HL-60 (cell line): ENCODE data around the gene MAP2K2.

Source experiments
- CTCF ChIP-seq: IDR thresholded peaks from one replicate; pipeline ENCODE4 v1.5.1; 2011; ENCODE audit warnings: low read length, control low read depth, inconsistent platforms; ENCODE audit not compliant: insufficient read depth
- GABPA ChIP-seq: IDR thresholded peaks from 2 replicates; pipeline ENCODE4 v1.6.1; 2012; ENCODE audit warnings: low read depth
- POLR2AphosphoS5 ChIP-seq: IDR thresholded peaks from 2 replicates; pipeline ENCODE4 v1.6.1; 2012; ENCODE audit warnings: low read depth
- REST ChIP-seq: IDR thresholded peaks from 2 replicates; pipeline ENCODE4 v1.6.1; 2012; ENCODE audit warnings: low read depth; ENCODE audit not compliant: insufficient replicate concordance
- SPI1 ChIP-seq: IDR thresholded peaks from 2 replicates; pipeline ENCODE4 v1.6.1; 2012; ENCODE audit warnings: low read depth, mild to moderate bottlenecking, borderline replicate concordance

DNA sequence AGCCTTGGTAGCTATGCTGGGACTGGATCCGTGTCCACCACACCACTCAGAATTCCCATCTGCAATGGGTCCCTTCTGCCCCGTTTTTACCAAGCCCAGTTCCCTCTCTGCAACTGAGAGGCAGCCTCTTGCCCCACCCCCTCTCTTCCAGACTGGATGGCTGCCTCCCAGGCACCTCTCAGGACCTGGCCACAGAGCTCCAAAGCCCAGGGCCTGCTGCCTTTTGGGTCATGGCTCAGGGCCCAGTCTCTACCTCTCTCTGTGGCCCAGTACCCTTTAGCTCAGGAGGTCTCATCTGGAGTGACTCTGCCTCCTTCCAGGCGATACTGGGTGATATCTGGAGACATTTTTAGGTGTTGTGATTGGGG lies 46.9 kb downstream of the MAP2K2 start:
- TF ChIP-seq POLR2AphosphoS5: no peak
- TF ChIP-seq CTCF: no peak
- TF ChIP-seq REST: no peak
- no peak for TF ChIP-seq SPI1
- no peak for TF ChIP-seq GABPA
